Effector memory CD8-positive, alpha-beta T cell (primary cell): ENCODE measurements around the gene PPP2R5C.

ENCODE experiments used
- ATAC-seq: fragments of 150-1000 bp; cut with Tn5 transposase; replicated peaks from 2 replicates; pipeline ENCODE4 v1.10.0; 2021; ENCODE audit warnings: mild to moderate bottlenecking, moderate library complexity
- DNase-seq, 3 experiments: peaks; one replicate each; pipeline ENCODE4 v3.0.0; 2021
- H3K27ac Mint-ChIP-seq, 2 donors: one replicate each; pipeline ENCODE4 v1.8.0; 2022; ENCODE audit warnings: mild to moderate bottlenecking in 2 of 2, mixed read lengths in 2 of 2, moderate library complexity in 2 of 2
- H3K27me3 Mint-ChIP-seq, 2 donors: one replicate each; pipeline ENCODE4 v1.8.0; 2022; ENCODE audit warnings: mixed read lengths in 2 of 2
- H3K36me3 Mint-ChIP-seq: one replicate; pipeline ENCODE4 v1.8.0; 2022; ENCODE audit warnings: mild to moderate bottlenecking, moderate library complexity, mixed read lengths; ENCODE audit not compliant: insufficient read depth
- H3K4me1 Mint-ChIP-seq, 2 donors: one replicate each; pipeline ENCODE4 v1.8.0; 2022; ENCODE audit warnings: low read depth in 2 of 2, mixed read lengths in 2 of 2
- H3K4me3 Mint-ChIP-seq, 2 donors: one replicate each; pipeline ENCODE4 v1.8.0; 2022; ENCODE audit warnings: mild to moderate bottlenecking in 2 of 2, mixed read lengths in 2 of 2, moderate library complexity in 2 of 2
- H3K9me3 Mint-ChIP-seq, 2 donors: one replicate each; pipeline ENCODE4 v1.8.0; 2022; ENCODE audit warnings: mixed read lengths in 2 of 2

The PPP2R5C gene

GRCh38 chr14:101823511-101824120 is 62.1 kb downstream of the PPP2R5C start:
- Mint-ChIP-seq H3K36me3 (peaks cover 97% of the 10 kb centered on the region), H3K27ac (peak overlapping the region; percentile 98 to 100), H3K27me3 (no peaks in the 10 kb centered on the region), H3K9me3 (no peaks in the 10 kb centered on the region), H3K4me3 (peak overlapping the region; percentile 86 to 90), H3K4me1 (peaks cover 55 to 82% of the 10 kb centered on the region in 2 donors)
- DNase-seq (peak; percentile 66 to 73 (median 67)), ATAC-seq (peak; percentile 55)

- Mint-ChIP-seq H3K27ac (peak overlapping the region; percentile 98 to 100), H3K4me1 (peaks cover 58 to 82% of the 10 kb centered on the region in 2 donors), H3K9me3 (no peaks in the 10 kb centered on the region), H3K27me3 (no peaks in the 10 kb centered on the region), H3K4me3 (peak overlapping the region; percentile 86 to 90), H3K36me3 (peaks cover 97% of the 10 kb centered on the region)
- no peak for DNase-seq
- ATAC-seq, result no peak
Measured at GRCh38 chr14:101824339-101824727, 62.8 kb downstream of the PPP2R5C start.

GRCh38 chr14:101825797-101826196 is 64.3 kb downstream of the PPP2R5C start:
- H3K9me3 Mint-ChIP-seq, result no peaks in the 10 kb centered on the region

GRCh38 chr14:101826351-101826750 is 64.8 kb downstream of the PPP2R5C start:
- Mint-ChIP-seq H3K9me3 (no peaks in the 10 kb centered on the region), H3K4me3 (peak overlapping the region; percentile 86 to 90), H3K27me3 (no peaks in the 10 kb centered on the region), H3K27ac (peak overlapping the region; percentile 98 to 100), H3K4me1 (peaks cover 67 to 86% of the 10 kb centered on the region in 2 donors), H3K36me3 (peaks cover 100% of the 10 kb centered on the region)
- DNase-seq, result no peak
- no peak for ATAC-seq

More at GRCh38 chr14:101825797-101826196, 64.3 kb downstream of the PPP2R5C start:
- DNase-seq (no peak), ATAC-seq (no peak)
- Mint-ChIP-seq H3K4me1 (peaks cover 66 to 82% of the 10 kb centered on the region in 2 donors), H3K27ac (peak overlapping the region; percentile 98 to 100), H3K36me3 (peaks cover 98% of the 10 kb centered on the region), H3K27me3 (no peaks in the 10 kb centered on the region), H3K4me3 (peak overlapping the region; percentile 86 to 90)

GRCh38 chr14:101827286-101827685 is 65.8 kb downstream of the PPP2R5C start:
- H3K9me3 Mint-ChIP-seq, result no peaks in the 10 kb centered on the region
- peak overlapping the region; percentile 98 to 100 for H3K27ac Mint-ChIP-seq
- H3K4me3 Mint-ChIP-seq, result peak overlapping the region; percentile 86 to 90
- no peaks in the 10 kb centered on the region for H3K27me3 Mint-ChIP-seq
- H3K4me1 Mint-ChIP-seq, result peaks cover 69 to 82% of the 10 kb centered on the region in 2 donors
- H3K36me3 Mint-ChIP-seq, result peaks cover 98% of the 10 kb centered on the region
- ATAC-seq (no peak), DNase-seq (no peak)

- ATAC-seq (no peak), DNase-seq (no peak)
- Mint-ChIP-seq H3K9me3 (no peaks in the 10 kb centered on the region), H3K27ac (peak overlapping the region; percentile 98 to 100), H3K36me3 (peaks cover 98% of the 10 kb centered on the region), H3K27me3 (no peaks in the 10 kb centered on the region), H3K4me1 (peaks cover 72 to 82% of the 10 kb centered on the region in 2 donors), H3K4me3 (peak overlapping the region; percentile 86 to 90)
Measured at GRCh38 chr14:101828046-101828445, 66.5 kb downstream of the PPP2R5C start.

- H3K27ac Mint-ChIP-seq, result peak overlapping the region; percentile 98 to 100
- no peaks in the 10 kb centered on the region for H3K27me3 Mint-ChIP-seq
- peaks cover 98% of the 10 kb centered on the region for H3K36me3 Mint-ChIP-seq
- H3K4me1 Mint-ChIP-seq, result peaks cover 78 to 82% of the 10 kb centered on the region in 2 donors
- H3K4me3 Mint-ChIP-seq, result peak overlapping the region; percentile 86 to 90
- ATAC-seq (no peak), DNase-seq (no peak)
- H3K9me3 Mint-ChIP-seq, result no peaks in the 10 kb centered on the region
Measured at GRCh38 chr14:101830271-101830670, 68.8 kb downstream of the PPP2R5C start.

GRCh38 chr14:101833045-101833444 is 71.5 kb downstream of the PPP2R5C start:
- Mint-ChIP-seq H3K4me1 (peaks cover 73% of the 10 kb centered on the region in 2 donors), H3K27me3 (no peaks in the 10 kb centered on the region), H3K27ac (peak overlapping the region; percentile 72 to 98), H3K4me3 (peak overlapping the region; percentile 48 to 64), H3K36me3 (peaks cover 98% of the 10 kb centered on the region), H3K9me3 (no peaks in the 10 kb centered on the region)
- no peak for DNase-seq
- no peak for ATAC-seq

- H3K27me3 Mint-ChIP-seq, result no peaks in the 10 kb centered on the region
- H3K27ac Mint-ChIP-seq, result peak overlapping the region; percentile 78 to 98
- peak overlapping the region; percentile 43 to 64 for H3K4me3 Mint-ChIP-seq
- no peak for DNase-seq
- ATAC-seq, result no peak
- H3K4me1 Mint-ChIP-seq, result peaks cover 72 to 73% of the 10 kb centered on the region in 2 donors
- H3K36me3 Mint-ChIP-seq, result peaks cover 98% of the 10 kb centered on the region
- no peaks in the 10 kb centered on the region for H3K9me3 Mint-ChIP-seq
Measured at GRCh38 chr14:101834397-101834796, 72.9 kb downstream of the PPP2R5C start.

GRCh38 chr14:101834800-101835547 is 73.5 kb downstream of the PPP2R5C start:
- Mint-ChIP-seq H3K27ac (peak overlapping the region; percentile 78 to 98), H3K36me3 (peaks cover 98% of the 10 kb centered on the region), H3K4me1 (peaks cover 70 to 72% of the 10 kb centered on the region in 2 donors), H3K4me3 (peak overlapping the region; percentile 43 to 64), H3K9me3 (no peaks in the 10 kb centered on the region), H3K27me3 (no peaks in the 10 kb centered on the region)
- ATAC-seq, result no peak
- no peak for DNase-seq

GRCh38 chr14:101835566-101835965 is 74.1 kb downstream of the PPP2R5C start:
- H3K27ac Mint-ChIP-seq, result peak overlapping the region; percentile 78 to 98
- no peak for DNase-seq
- H3K36me3 Mint-ChIP-seq, result peaks cover 98% of the 10 kb centered on the region
- no peaks in the 10 kb centered on the region for H3K27me3 Mint-ChIP-seq
- ATAC-seq, result no peak
- peaks cover 71 to 72% of the 10 kb centered on the region in 2 donors for H3K4me1 Mint-ChIP-seq
- H3K4me3 Mint-ChIP-seq, result peak overlapping the region; percentile 42 to 64
- H3K9me3 Mint-ChIP-seq, result no peaks in the 10 kb centered on the region

GRCh38 chr14:101836135-101836534 is 74.6 kb downstream of the PPP2R5C start:
- Mint-ChIP-seq H3K27me3 (no peaks in the 10 kb centered on the region), H3K36me3 (peaks cover 98% of the 10 kb centered on the region), H3K4me3 (peak overlapping the region; percentile 42 to 64), H3K9me3 (no peaks in the 10 kb centered on the region), H3K27ac (peak overlapping the region; percentile 66 to 98), H3K4me1 (peaks cover 72 to 73% of the 10 kb centered on the region in 2 donors)
- DNase-seq, result no peak
- ATAC-seq, result no peak

GRCh38 chr14:101838476-101838875 is 77.0 kb downstream of the PPP2R5C start:
- Mint-ChIP-seq H3K27me3 (no peaks in the 10 kb centered on the region), H3K9me3 (no peaks in the 10 kb centered on the region), H3K27ac (peak overlapping the region; percentile 73 to 98), H3K4me1 (peaks cover 71 to 74% of the 10 kb centered on the region in 2 donors), H3K4me3 (peak overlapping the region; percentile 63 to 69), H3K36me3 (peaks cover 95% of the 10 kb centered on the region)
- DNase-seq (no peak), ATAC-seq (no peak)
